ENCODE results near the gene UTS2B.

DNA sequence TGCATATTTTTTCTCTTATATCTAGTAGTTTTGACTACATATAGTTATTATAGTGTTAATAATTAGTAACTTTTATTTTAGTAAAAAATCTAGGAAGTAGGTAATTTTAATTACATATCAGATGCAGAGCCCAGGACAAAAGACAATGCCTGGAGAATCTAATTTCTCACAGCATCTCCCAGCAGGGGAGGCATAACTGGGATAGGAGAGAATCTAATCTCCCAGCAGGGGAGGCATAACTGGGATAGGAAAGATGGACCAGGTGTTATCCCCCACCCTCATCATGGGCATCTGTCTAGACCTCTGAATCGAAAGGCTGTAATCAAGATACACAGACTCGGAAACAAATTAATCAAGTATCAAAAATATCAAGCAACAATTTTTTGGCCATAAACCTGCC lies 73.0 kb downstream of the UTS2B start:
- TF ChIP-seq, protein P1, sequence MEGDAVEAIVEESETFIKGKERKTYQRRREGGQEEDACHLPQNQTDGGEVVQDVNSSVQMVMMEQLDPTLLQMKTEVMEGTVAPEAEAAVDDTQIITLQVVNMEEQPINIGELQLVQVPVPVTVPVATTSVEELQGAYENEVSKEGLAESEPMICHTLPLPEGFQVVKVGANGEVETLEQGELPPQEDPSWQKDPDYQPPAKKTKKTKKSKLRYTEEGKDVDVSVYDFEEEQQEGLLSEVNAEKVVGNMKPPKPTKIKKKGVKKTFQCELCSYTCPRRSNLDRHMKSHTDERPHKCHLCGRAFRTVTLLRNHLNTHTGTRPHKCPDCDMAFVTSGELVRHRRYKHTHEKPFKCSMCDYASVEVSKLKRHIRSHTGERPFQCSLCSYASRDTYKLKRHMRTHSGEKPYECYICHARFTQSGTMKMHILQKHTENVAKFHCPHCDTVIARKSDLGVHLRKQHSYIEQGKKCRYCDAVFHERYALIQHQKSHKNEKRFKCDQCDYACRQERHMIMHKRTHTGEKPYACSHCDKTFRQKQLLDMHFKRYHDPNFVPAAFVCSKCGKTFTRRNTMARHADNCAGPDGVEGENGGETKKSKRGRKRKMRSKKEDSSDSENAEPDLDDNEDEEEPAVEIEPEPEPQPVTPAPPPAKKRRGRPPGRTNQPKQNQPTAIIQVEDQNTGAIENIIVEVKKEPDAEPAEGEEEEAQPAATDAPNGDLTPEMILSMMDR (IDR thresholded peaks at IDR 0.05) = no peak
- no peak for TF ChIP-seq POLR2A (IDR thresholded peaks at IDR 0.05)
